Keratinocyte (primary cell): ENCODE results near the gene TMEM115. TPM values are rescaled to one million over a fixed set of nuclear protein-coding genes. Genes with fewer than 3 reads are reported as not detected.

Source experiments
- DNase-seq: peaks from one replicate; pipeline ENCODE4 v3.0.0-alpha.2; 2011; ENCODE audit warnings: low read depth, missing footprints, low spot score
- FAIRE-seq: peaks from 2 replicates; lab custom pipeline; 2011; peaks lifted over from hg19 to GRCh38; lab: Jason Lieb, UNC
- H2AFZ ChIP-seq: 2 replicates; pipeline ENCODE4 v1.6.0; 2012; ENCODE audit warnings: low read length, control low read depth, inconsistent platforms; ENCODE audit not compliant: control insufficient read depth
- H3K27ac ChIP-seq: 2 replicates; pipeline ENCODE4 v1.5.1; 2011; ENCODE audit warnings: low read length; ENCODE audit not compliant: control insufficient read depth, insufficient read depth
- H3K27me3 ChIP-seq: 3 replicates; pipeline ENCODE4 v1.6.0; 2011; ENCODE audit warnings: low read length; ENCODE audit not compliant: control insufficient read depth, insufficient read depth; ENCODE audit errors: extremely low read depth
- H3K36me3 ChIP-seq, 2 experiments: 2 replicates in 1 of 2; 3 replicates in 1 of 2; pipeline ENCODE4 v1.5.1; 2011; ENCODE audit warnings: low read length in 2 of 2, mild to moderate bottlenecking in 1 of 2; ENCODE audit not compliant: control insufficient read depth in 2 of 2, insufficient read depth in 2 of 2; ENCODE audit errors: extremely low read depth in 1 of 2
- H3K4me1 ChIP-seq: 3 replicates; pipeline ENCODE4 v1.5.1; 2011; ENCODE audit warnings: low read length; ENCODE audit not compliant: control insufficient read depth, insufficient read depth; ENCODE audit errors: extremely low read depth
- H3K4me2 ChIP-seq: 3 replicates; pipeline ENCODE4 v1.6.0; 2011; ENCODE audit warnings: low read depth, low read length; ENCODE audit not compliant: control insufficient read depth, insufficient read depth; ENCODE audit errors: extremely low read depth
- H3K4me3 ChIP-seq, 3 experiments: fragments of 200-600 bp in 1 of 3; sonication (generic) in 1 of 3; 2 replicates in 2 of 3; 3 replicates in 1 of 3; pipeline ENCODE4 v1.5.1; 2011 to 2016; ENCODE audit warnings: low read length in 3 of 3, mild to moderate bottlenecking in 3 of 3, control low read depth in 2 of 3, inconsistent platforms in 1 of 3, low read depth in 1 of 3, mixed read lengths in 1 of 3, mixed run types in 1 of 3, moderate library complexity in 1 of 3; ENCODE audit not compliant: control insufficient read depth in 2 of 3, insufficient read depth in 2 of 3; ENCODE audit errors: extremely low read depth in 1 of 3
- H3K79me2 ChIP-seq: 2 replicates; pipeline ENCODE4 v1.6.0; 2012; ENCODE audit warnings: low read length; ENCODE audit not compliant: control insufficient read depth, insufficient read depth
- H3K9ac ChIP-seq: 3 replicates; pipeline ENCODE4 v1.6.0; 2011; ENCODE audit warnings: low read length; ENCODE audit not compliant: control insufficient read depth, insufficient read depth; ENCODE audit errors: extremely low read depth
- H3K9me1 ChIP-seq: 3 replicates; pipeline ENCODE4 v1.6.0; 2011; ENCODE audit warnings: low read length; ENCODE audit not compliant: control insufficient read depth, insufficient read depth; ENCODE audit errors: extremely low read depth
- H3K9me3 ChIP-seq: 2 replicates; pipeline ENCODE4 v1.5.1; 2012; ENCODE audit warnings: low read depth, low read length; ENCODE audit not compliant: control insufficient read depth
- H4K20me1 ChIP-seq: 3 replicates; pipeline ENCODE4 v1.6.0; 2011; ENCODE audit warnings: low read length; ENCODE audit not compliant: control insufficient read depth, insufficient read depth; ENCODE audit errors: extremely low read depth
- EZH2 ChIP-seq: IDR thresholded peaks from one replicate; pipeline ENCODE4 v1.6.1; 2012; ENCODE audit warnings: inconsistent platforms, mild to moderate bottlenecking, low read length, moderate library complexity
- dilution Hi-C: fragments of 300-500 bp; cut with MboI; formaldehyde crosslinking; loops from one replicate; pipeline ENCODE4 v1.7.0; 2020; ENCODE audit warnings: low sequenced_read_pairs; ENCODE audit not compliant: extremely low pct_ligation_motif_present
- polyA plus RNA-seq, 5 experiments: library from polyadenylated mRNA; depleted of rRNA in 3 of 5; stranded (reverse) in 3 of 5; stranded (forward) in 1 of 5; unstranded in 1 of 5; fragments of >200 nt; gene quantifications; 1 replicate in 1 of 5; 2 replicates in 3 of 5; 3 replicates in 1 of 5; pipeline versions ENCODE4 v1.2.1 to v1.2.3, GENCODE V29; 2011 to 2012; ENCODE audit warnings: missing spikeins in 2 of 5, low read depth in 1 of 5, low replicate concordance in 1 of 5
- TF ChIP-seq, protein P1 (sequence below), 3 experiments: IDR thresholded peaks in 1 of 3; conservative IDR thresholded peaks in 1 of 3; optimal IDR thresholded peaks in 1 of 3; 2 replicates in 2 of 3; 3 replicates in 1 of 3; pipeline versions ENCODE3 to v1.5.1; 2011; ENCODE audit warnings: low read length in 3 of 3, mild to moderate bottlenecking in 3 of 3, moderate library complexity in 2 of 3, control low read depth in 1 of 3, inconsistent platforms in 1 of 3; ENCODE audit not compliant: insufficient read depth in 2 of 3; ENCODE audit errors: extremely low read depth in 1 of 3

TMEM115 gene
- polyA plus RNA-seq, 1 donor (not counting 4 experiments of a cell fraction or from before 2014, with no cell fraction given): 22.4 TPM

DNA sequence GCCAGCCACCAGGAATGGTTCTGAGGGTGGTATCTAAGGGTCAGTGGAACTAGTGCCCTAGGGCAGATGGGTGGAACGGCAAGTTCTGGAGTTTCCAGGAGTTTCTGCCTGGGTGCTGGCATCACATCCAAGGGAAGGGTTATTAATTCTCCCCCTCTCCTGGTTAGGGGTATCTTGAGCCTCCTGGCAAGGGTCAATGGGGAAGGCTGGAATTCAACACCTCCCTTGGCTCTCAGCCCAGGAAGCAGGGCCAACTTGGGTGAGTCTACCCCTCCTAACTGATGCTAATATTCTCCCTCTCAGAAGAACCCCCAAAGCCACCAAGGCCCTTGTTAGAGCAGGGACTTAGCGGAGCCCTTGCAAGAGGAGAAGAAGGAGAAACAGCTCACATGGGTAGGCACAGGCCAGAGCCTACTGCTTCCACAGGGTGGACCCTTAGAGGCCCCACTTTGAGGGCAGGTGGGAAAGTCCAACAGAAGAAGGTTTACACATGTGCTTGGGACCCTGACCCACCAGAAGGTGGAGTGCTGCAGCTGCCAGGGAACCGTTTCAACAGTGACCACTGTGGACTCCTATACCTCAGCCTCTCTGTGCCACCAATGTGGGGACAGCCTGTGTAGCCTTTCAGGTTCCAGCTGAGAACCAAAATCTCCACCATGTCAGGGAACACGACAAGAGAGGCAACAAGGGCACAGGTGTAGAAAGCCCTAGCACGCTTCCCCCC, 3.3 kb downstream of the TMEM115 start:
- H3K9me3 ChIP-seq: no peaks in the 10 kb centered on the region
- FAIRE-seq (no peak), DNase-seq (no peak)
- peak overlapping the region in 2 of 3 experiments; percentile 78 to 88 for H3K4me3 ChIP-seq
- H3K79me2 ChIP-seq: peaks cover 57% of the 10 kb centered on the region
- peaks cover 2% of the 10 kb centered on the region for H3K9me1 ChIP-seq
- peak overlapping the region; percentile 88 for H3K4me2 ChIP-seq
- TF ChIP-seq, protein P1, sequence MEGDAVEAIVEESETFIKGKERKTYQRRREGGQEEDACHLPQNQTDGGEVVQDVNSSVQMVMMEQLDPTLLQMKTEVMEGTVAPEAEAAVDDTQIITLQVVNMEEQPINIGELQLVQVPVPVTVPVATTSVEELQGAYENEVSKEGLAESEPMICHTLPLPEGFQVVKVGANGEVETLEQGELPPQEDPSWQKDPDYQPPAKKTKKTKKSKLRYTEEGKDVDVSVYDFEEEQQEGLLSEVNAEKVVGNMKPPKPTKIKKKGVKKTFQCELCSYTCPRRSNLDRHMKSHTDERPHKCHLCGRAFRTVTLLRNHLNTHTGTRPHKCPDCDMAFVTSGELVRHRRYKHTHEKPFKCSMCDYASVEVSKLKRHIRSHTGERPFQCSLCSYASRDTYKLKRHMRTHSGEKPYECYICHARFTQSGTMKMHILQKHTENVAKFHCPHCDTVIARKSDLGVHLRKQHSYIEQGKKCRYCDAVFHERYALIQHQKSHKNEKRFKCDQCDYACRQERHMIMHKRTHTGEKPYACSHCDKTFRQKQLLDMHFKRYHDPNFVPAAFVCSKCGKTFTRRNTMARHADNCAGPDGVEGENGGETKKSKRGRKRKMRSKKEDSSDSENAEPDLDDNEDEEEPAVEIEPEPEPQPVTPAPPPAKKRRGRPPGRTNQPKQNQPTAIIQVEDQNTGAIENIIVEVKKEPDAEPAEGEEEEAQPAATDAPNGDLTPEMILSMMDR (optimal IDR thresholded peaks at IDR 0.05 in 1 of 3, IDR thresholded peaks at IDR 0.05 in 1 of 3, conservative IDR thresholded peaks at IDR 0.05 in 1 of 3; ENCODE audit: extremely low read depth in 1 of 3, insufficient read depth in 2 of 3, low read length in 3 of 3): no peak
- TF ChIP-seq EZH2: no peak
- H3K27me3 ChIP-seq: no peaks in the 10 kb centered on the region
- peaks cover 26 to 30% of the 10 kb centered on the region in 2 experiments for H3K36me3 ChIP-seq
- no peak overlapping the region for H2AFZ ChIP-seq
- dilution Hi-C loops: no loop called here
- no peak overlapping the region for H3K9ac ChIP-seq
- H4K20me1 ChIP-seq: peaks cover 6% of the 10 kb centered on the region
- H3K4me1 ChIP-seq: peaks cover 35% of the 10 kb centered on the region
- no peak overlapping the region for H3K27ac ChIP-seq

DNA sequence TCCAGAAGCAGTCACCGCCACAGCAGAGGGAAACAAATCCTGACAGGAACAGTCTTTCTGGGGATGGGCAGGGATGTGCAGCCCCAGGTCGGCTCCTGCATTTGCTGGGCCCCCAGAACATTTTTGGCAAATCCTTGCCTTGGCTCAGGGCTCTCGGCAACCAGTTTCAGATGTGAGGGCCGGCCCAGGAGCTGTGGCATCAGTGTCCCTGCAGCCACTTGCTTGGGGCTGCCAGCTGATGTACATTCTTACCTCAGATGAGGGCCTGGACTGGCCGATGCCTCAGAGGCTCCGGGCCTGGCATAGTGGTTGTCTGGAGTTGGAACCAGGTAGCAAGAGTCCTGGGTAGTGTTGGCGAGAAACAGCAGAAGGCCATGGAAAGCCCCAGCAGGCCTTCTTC, 4.5 kb downstream of the TMEM115 start:
- Histone ChIP-seq H3K4me1 (peaks cover 41% of the 10 kb centered on the region), H3K9ac (no peak overlapping the region), H3K9me3 (no peaks in the 10 kb centered on the region), H3K36me3 (peaks cover 26 to 30% of the 10 kb centered on the region in 2 experiments), H2AFZ (no peak overlapping the region), H3K27ac (no peak overlapping the region), H3K4me2 (no peak overlapping the region), H3K4me3 (no peak overlapping the region), H3K27me3 (no peaks in the 10 kb centered on the region), H3K79me2 (peaks cover 60% of the 10 kb centered on the region), H3K9me1 (peaks cover 2% of the 10 kb centered on the region), H4K20me1 (peaks cover 6% of the 10 kb centered on the region)
- no peak for TF ChIP-seq EZH2
- TF ChIP-seq, protein P1 (optimal IDR thresholded peaks at IDR 0.05 in 1 of 3, IDR thresholded peaks at IDR 0.05 in 1 of 3, conservative IDR thresholded peaks at IDR 0.05 in 1 of 3; ENCODE audit: extremely low read depth in 1 of 3, insufficient read depth in 2 of 3, low read length in 3 of 3): no peak
- dilution Hi-C loops: no loop called here
- no peak for FAIRE-seq
- DNase-seq: no peak
